ENCODE data around the gene MBTPS1. TPM values are rescaled to one million over a fixed set of nuclear protein-coding genes. Genes with fewer than 3 reads are reported as not detected.

MBTPS1 gene
- total RNA-seq, 1 donor from 2014 or later = 63.4 TPM

- Histone ChIP-seq H3K36me3 (ENCODE audit: control insufficient read depth, insufficient read depth, low read length) (no peaks in the 10 kb centered on the region), H3K4me3 (ENCODE audit: low read depth, low read length) (no peak overlapping the region), H3K27me3 (ENCODE audit: control insufficient read depth, insufficient read depth, low read length) (no peaks in the 10 kb centered on the region)
- DNase-seq (ENCODE audit: low read depth) (peak; percentile 92), FAIRE-seq (peak; percentile 99)
- TF ChIP-seq CTCF (IDR thresholded peaks at IDR 0.05; ENCODE audit: insufficient read depth, low read length, severe bottlenecking) = no peak
Measured at GRCh38 chr16:84013787-84014569, 102.8 kb downstream of the MBTPS1 start.

DNA sequence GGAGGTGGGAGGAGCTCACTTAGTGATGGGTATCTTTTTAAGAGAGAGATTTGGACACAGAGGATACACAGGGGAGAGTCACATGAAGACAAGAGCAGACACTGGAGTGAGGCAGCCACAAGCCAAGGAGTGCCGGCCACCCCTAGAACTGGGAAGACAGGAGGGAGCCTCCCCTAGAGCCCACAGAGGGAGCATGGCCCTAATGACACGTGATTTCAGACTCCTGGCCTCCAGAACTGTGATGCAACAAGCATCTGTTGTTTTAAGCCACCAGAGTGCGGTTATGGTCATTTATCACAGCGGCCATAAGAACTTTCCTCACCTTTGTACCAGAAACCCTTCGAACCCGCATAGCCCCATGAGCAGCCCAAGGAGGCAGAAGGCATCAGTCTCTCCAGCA, 107.5 kb downstream of the MBTPS1 start:
- Histone ChIP-seq H3K27me3 (ENCODE audit: control insufficient read depth, insufficient read depth, low read length) (peaks cover 6% of the 10 kb centered on the region), H3K36me3 (ENCODE audit: control insufficient read depth, insufficient read depth, low read length) (no peaks in the 10 kb centered on the region), H3K4me3 (ENCODE audit: low read depth, low read length) (no peak overlapping the region)
- no peak for TF ChIP-seq CTCF (IDR thresholded peaks at IDR 0.05; ENCODE audit: insufficient read depth, low read length, severe bottlenecking)
- DNase-seq (ENCODE audit: low read depth) (no peak), FAIRE-seq (no peak)

DNA sequence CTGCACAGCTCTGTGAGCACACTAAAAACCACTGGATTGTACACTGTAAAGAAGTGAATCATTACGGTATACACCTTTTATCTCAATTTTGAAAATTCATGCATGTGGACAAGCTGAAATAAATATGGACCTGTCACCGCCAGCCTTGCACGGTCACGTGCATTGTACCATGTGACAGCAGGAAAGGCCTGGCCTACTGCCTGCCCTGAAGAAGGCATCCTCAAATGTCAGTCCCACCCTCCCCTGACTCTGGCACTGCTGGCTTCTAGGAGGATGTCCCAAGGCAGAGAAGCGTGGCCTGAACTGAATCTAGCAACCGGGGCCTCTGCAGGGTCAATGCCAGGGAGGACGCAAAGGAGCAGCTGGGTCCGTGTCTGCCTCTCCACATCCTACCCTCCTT, 108.8 kb downstream of the MBTPS1 start:
- no peak for TF ChIP-seq CTCF (IDR thresholded peaks at IDR 0.05; ENCODE audit: insufficient read depth, low read length, severe bottlenecking)
- peaks cover 9% of the 10 kb centered on the region for H3K27me3 ChIP-seq (ENCODE audit: control insufficient read depth, insufficient read depth, low read length)
- DNase-seq (ENCODE audit: low read depth) (no peak), FAIRE-seq (no peak)
- H3K36me3 ChIP-seq (ENCODE audit: control insufficient read depth, insufficient read depth, low read length) = no peaks in the 10 kb centered on the region
- no peak overlapping the region for H3K4me3 ChIP-seq (ENCODE audit: low read depth, low read length)

- Histone ChIP-seq H3K36me3 (ENCODE audit: control insufficient read depth, insufficient read depth, low read length) (no peaks in the 10 kb centered on the region), H3K4me3 (ENCODE audit: low read depth, low read length) (no peak overlapping the region), H3K27me3 (ENCODE audit: control insufficient read depth, insufficient read depth, low read length) (peaks cover 9% of the 10 kb centered on the region)
- TF ChIP-seq CTCF (IDR thresholded peaks at IDR 0.05; ENCODE audit: insufficient read depth, low read length, severe bottlenecking) = no peak
- no peak for DNase-seq (ENCODE audit: low read depth)
- FAIRE-seq = no peak
Measured at GRCh38 chr16:84007520-84007919, 109.2 kb downstream of the MBTPS1 start.

- Histone ChIP-seq H3K4me3 (ENCODE audit: low read depth, low read length) (no peak overlapping the region), H3K27me3 (ENCODE audit: control insufficient read depth, insufficient read depth, low read length) (peaks cover 11% of the 10 kb centered on the region), H3K36me3 (ENCODE audit: control insufficient read depth, insufficient read depth, low read length) (no peaks in the 10 kb centered on the region)
- TF ChIP-seq CTCF (IDR thresholded peaks at IDR 0.05; ENCODE audit: insufficient read depth, low read length, severe bottlenecking) = no peak
- DNase-seq (ENCODE audit: low read depth) (no peak), FAIRE-seq (no peak)
Measured at GRCh38 chr16:84005391-84005790, 111.4 kb downstream of the MBTPS1 start.

- no peak overlapping the region for H3K4me3 ChIP-seq (ENCODE audit: low read depth, low read length)
- H3K36me3 ChIP-seq (ENCODE audit: control insufficient read depth, insufficient read depth, low read length) = no peaks in the 10 kb centered on the region
- no peak for TF ChIP-seq CTCF (IDR thresholded peaks at IDR 0.05; ENCODE audit: insufficient read depth, low read length, severe bottlenecking)
- FAIRE-seq (no peak), DNase-seq (ENCODE audit: low read depth) (no peak)
- H3K27me3 ChIP-seq (ENCODE audit: control insufficient read depth, insufficient read depth, low read length) = peaks cover 11% of the 10 kb centered on the region
Measured at GRCh38 chr16:84004442-84004841, 112.3 kb downstream of the MBTPS1 start.

Measured in bronchial epithelial cell (primary cell).